Measurements from ENCODE around the gene BICD1.

BICD1 gene

GRCh38 chr12:32418903-32419519 is 312.4 kb downstream of the BICD1 start:
- no peak for DNase-seq

GRCh38 chr12:32419520-32419960 is 312.9 kb downstream of the BICD1 start:
- no peak for DNase-seq

- no peak for DNase-seq
Measured at GRCh38 chr12:32420356-32420755, 313.7 kb downstream of the BICD1 start.

GRCh38 chr12:32423559-32423958 is 316.9 kb downstream of the BICD1 start:
- DNase-seq = no peak

- DNase-seq = no peak
Measured at GRCh38 chr12:32431025-32431424, 324.4 kb downstream of the BICD1 start.
